GM23248 (cell line): ENCODE measurements around the gene ST6GALNAC6.

ENCODE experiments used
- EZH2 ChIP-seq: fragments of 200-600 bp; sonication (generic); IDR thresholded peaks from 2 replicates; pipeline ENCODE4 v1.6.1; 2018; ENCODE audit warnings: antibody characterized with exemption, mild to moderate bottlenecking; ENCODE audit not compliant: insufficient read depth, poor library complexity, severe bottlenecking
- EZH2phosphoT487 ChIP-seq: fragments of 200-600 bp; sonication (generic); IDR thresholded peaks from 2 replicates; pipeline ENCODE4 v1.6.1; 2018; ENCODE audit warnings: antibody characterized with exemption, moderate library complexity, mild to moderate bottlenecking, low read depth; ENCODE audit not compliant: insufficient read depth

- TF ChIP-seq EZH2 (no peak), EZH2phosphoT487 (no peak)
These were observed 51.3 kb downstream of the ST6GALNAC6 start for GRCh38 chr9:127847833-127848755.
